Calu3 (cell line): ENCODE results near the gene RASGRF1. TPM values are rescaled to one million over a fixed set of nuclear protein-coding genes. Genes with fewer than 3 reads are reported as not detected.

Source experiments
- BruUV-seq: library from RNA; stranded (reverse); fragments of 400-500 nt; replicated peaks from 2 replicates; lab custom pipeline; 2021; lab: Mats Ljungman, UMichigan
- CTCF ChIA-PET: fragments of 300-600 bp; sonication (Branson Sonifier 250); formaldehyde crosslinking; loops from one replicate; lab custom pipeline; 2022; ENCODE audit warnings: antibody characterized with exemption; lab: Charles Lee
- DNase-seq: peaks from one replicate; pipeline ENCODE4 v3.0.0; 2022
- H3K27ac Mint-ChIP-seq: one replicate; pipeline ENCODE4 v1.8.0; 2022; ENCODE audit warnings: mixed read lengths; ENCODE audit not compliant: unreplicated experiment
- H3K27me3 Mint-ChIP-seq: one replicate; pipeline ENCODE4 v1.8.0; 2022; ENCODE audit warnings: mixed read lengths; ENCODE audit not compliant: unreplicated experiment
- H3K36me3 Mint-ChIP-seq: one replicate; pipeline ENCODE4 v1.8.0; 2022; ENCODE audit warnings: mild to moderate bottlenecking, moderate library complexity, mixed read lengths; ENCODE audit not compliant: insufficient read depth, unreplicated experiment
- H3K4me1 Mint-ChIP-seq: one replicate; pipeline ENCODE4 v1.8.0; 2022; ENCODE audit warnings: mild to moderate bottlenecking, low read depth, mixed read lengths; ENCODE audit not compliant: unreplicated experiment
- H3K4me3 Mint-ChIP-seq: one replicate; pipeline ENCODE4 v1.8.0; 2022; ENCODE audit warnings: mild to moderate bottlenecking, low read depth, moderate library complexity, mixed read lengths; ENCODE audit not compliant: unreplicated experiment
- H3K9me3 Mint-ChIP-seq: one replicate; pipeline ENCODE4 v1.8.0; 2022; ENCODE audit warnings: low read depth, mixed read lengths; ENCODE audit not compliant: unreplicated experiment
- intact Hi-C: fragments of 100-400 bp; cut with micrococcal nuclease; formaldehyde crosslinking; loops from one replicate; pipeline ENCODE4 v1.10.0; 2022; ENCODE audit not compliant: unreplicated experiment
- total RNA-seq: library from RNA; stranded (reverse); gene quantifications from 2 replicates; pipeline ENCODE4 v1.2.3, GENCODE V29; 2022
- TF ChIP-seq, protein P1 (sequence below): fragments of 200-600 bp; IDR thresholded peaks from one replicate; pipeline ENCODE4 v1.8.0; 2022; ENCODE audit warnings: antibody characterized with exemption; ENCODE audit not compliant: unreplicated experiment

Gene RASGRF1
- total RNA-seq, 1 experiment from 2014 or later = 2.2 TPM

DNA sequence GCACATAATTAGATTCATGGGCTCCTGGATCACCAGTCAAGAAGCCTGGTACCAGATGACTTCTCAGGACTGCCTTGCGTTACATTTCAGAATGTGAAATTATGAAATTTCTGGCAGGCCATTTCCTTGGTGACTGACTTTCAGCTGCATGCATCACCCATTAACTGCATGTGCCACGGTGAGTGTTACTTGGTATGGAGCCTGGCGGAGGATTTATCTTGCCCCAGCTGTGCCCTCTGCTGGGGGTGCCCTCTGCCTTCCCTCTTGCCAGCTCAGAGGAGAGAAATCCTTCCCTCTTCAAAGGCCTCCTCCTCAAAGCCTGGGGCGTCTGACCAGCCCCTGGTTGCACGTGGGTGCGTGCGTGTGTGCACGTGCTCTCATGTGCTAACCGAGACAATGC, 88.0 kb downstream of the RASGRF1 start:
- CTCF ChIA-PET = interaction anchor here (0.5 to 0.6 kb wide), 2 partner anchors 34 to 386 kb away, joined by 5 read pairs; no protein-coding TSS in a partner anchor
- Mint-ChIP-seq H3K4me1 (peaks cover 36% of the 10 kb centered on the region), H3K27me3 (no peaks in the 10 kb centered on the region), H3K36me3 (peaks cover 9% of the 10 kb centered on the region), H3K27ac (peak overlapping the region; percentile 16), H3K9me3 (no peaks in the 10 kb centered on the region), H3K4me3 (no peak overlapping the region)
- TF ChIP-seq, protein P1, sequence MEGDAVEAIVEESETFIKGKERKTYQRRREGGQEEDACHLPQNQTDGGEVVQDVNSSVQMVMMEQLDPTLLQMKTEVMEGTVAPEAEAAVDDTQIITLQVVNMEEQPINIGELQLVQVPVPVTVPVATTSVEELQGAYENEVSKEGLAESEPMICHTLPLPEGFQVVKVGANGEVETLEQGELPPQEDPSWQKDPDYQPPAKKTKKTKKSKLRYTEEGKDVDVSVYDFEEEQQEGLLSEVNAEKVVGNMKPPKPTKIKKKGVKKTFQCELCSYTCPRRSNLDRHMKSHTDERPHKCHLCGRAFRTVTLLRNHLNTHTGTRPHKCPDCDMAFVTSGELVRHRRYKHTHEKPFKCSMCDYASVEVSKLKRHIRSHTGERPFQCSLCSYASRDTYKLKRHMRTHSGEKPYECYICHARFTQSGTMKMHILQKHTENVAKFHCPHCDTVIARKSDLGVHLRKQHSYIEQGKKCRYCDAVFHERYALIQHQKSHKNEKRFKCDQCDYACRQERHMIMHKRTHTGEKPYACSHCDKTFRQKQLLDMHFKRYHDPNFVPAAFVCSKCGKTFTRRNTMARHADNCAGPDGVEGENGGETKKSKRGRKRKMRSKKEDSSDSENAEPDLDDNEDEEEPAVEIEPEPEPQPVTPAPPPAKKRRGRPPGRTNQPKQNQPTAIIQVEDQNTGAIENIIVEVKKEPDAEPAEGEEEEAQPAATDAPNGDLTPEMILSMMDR = no peak
- intact Hi-C loops = no loop called here
- DNase-seq = no peak
- BruUV-seq = no TSS peak

DNA sequence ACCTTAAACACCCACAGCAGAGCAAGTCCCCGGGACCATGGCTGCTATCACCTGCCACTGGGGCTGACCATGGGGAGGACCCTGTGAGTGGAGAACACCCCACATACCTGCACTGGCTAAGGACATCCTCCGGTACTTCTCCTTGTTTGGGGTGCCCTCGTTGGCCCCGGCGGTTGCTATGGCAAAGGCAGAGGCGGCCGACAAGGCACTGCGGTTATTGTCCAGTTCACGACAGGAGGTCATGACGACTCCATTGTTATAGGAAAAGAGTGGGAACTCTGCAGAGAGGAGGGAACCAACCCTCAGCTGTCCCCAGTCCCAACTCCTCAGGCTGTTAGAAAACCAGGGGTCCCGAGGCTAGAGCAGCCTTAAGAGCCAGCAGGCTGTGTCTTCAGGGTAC, 90.9 kb downstream of the RASGRF1 start:
- Mint-ChIP-seq H3K9me3 (no peaks in the 10 kb centered on the region), H3K27me3 (no peaks in the 10 kb centered on the region), H3K4me1 (peaks cover 44% of the 10 kb centered on the region), H3K4me3 (no peak overlapping the region), H3K36me3 (peaks cover 9% of the 10 kb centered on the region), H3K27ac (no peak overlapping the region)
- BruUV-seq = no TSS peak
- intact Hi-C loops = no loop called here
- no peak for DNase-seq
- TF ChIP-seq, protein P1 = no peak
- CTCF ChIA-PET = no interaction called here

DNA sequence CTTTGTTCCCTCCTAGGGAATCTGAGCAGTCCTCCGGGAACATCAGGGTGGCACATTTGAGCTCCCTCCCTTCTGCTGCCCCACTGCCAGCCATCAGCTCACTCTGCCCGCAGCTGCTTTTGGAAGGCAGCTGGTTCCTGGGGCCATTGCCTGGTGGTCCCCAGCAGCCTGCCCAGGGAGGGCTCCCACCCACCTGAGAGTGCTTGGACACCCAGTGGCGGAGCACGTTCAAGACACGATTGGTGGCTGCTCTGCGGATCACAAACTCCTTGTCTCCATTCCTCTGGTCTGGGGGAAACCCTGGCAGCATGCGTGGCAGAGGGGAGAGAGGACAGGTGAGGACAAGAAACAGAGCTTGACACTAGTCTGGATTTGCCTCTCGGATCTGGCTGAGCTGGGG, 92.1 kb downstream of the RASGRF1 start:
- Mint-ChIP-seq H3K27me3 (no peaks in the 10 kb centered on the region), H3K36me3 (no peaks in the 10 kb centered on the region), H3K27ac (no peak overlapping the region), H3K4me1 (peaks cover 33% of the 10 kb centered on the region), H3K4me3 (no peak overlapping the region), H3K9me3 (no peaks in the 10 kb centered on the region)
- BruUV-seq = no TSS peak
- TF ChIP-seq, protein P1 = no peak
- no peak for DNase-seq
- CTCF ChIA-PET = interaction anchor here (0.7 kb wide), 1 partner anchor 118 kb away, joined by 3 read pairs; no protein-coding TSS in a partner anchor
- intact Hi-C loops = no loop called here

DNA sequence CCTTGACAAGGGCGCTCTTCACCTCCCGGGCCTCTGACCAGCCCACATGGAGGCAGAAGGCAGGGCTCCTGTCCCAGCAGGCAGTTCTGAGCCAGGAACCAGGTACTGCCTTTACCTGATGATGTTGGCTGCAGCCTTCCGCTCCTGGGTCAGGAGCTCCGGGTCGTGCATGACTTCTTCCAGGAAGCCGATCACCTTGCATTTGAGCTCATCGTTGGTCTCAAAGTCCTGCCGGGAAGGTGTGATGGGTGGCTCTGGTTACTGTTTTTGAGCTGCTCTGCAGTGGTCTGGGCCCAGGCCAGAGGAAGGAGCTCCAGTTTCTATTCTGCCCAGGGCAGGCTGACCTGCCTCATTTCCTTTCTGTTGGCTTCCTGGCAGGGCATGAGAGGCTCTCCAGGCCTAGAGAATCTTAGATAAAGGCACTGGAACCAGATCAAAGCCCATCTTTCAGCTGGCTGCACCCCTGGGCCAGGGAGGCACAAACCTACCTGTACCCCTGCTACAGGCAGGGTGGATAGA, 92.5 kb downstream of the RASGRF1 start:
- Mint-ChIP-seq H3K27me3 (no peaks in the 10 kb centered on the region), H3K27ac (no peak overlapping the region), H3K9me3 (no peaks in the 10 kb centered on the region), H3K4me1 (peaks cover 28% of the 10 kb centered on the region), H3K36me3 (no peaks in the 10 kb centered on the region), H3K4me3 (no peak overlapping the region)
- TF ChIP-seq, protein P1 = no peak
- no TSS peak for BruUV-seq
- CTCF ChIA-PET = interaction anchor here (0.7 to 1.8 kb wide), 3 partner anchors 9 to 118 kb away, joined by 3 to 4 read pairs (median 3); no protein-coding TSS in a partner anchor
- intact Hi-C loops = no loop called here
- DNase-seq = no peak
